Activated naive CD8-positive, alpha-beta T cell treated with anti-CD3 and anti-CD28 coated beads for 36 hours (primary cell): ENCODE results near the gene ZC3H18. TPM values are rescaled to one million over a fixed set of nuclear protein-coding genes. Genes with fewer than 3 reads are reported as not detected.
A peak's percentile ranks its signal among the peaks of the same experiment; 100 is the strongest.

Experiments
- DNase-seq: peaks from one replicate; pipeline ENCODE4 v3.0.0; 2021
- H3K27ac Mint-ChIP-seq: one replicate; pipeline ENCODE4 v1.8.0; 2022; ENCODE audit warnings: mild to moderate bottlenecking, moderate library complexity, mixed read lengths
- H3K27me3 Mint-ChIP-seq: one replicate; pipeline ENCODE4 v1.8.0; 2022; ENCODE audit warnings: mild to moderate bottlenecking, mixed read lengths
- H3K36me3 Mint-ChIP-seq: one replicate; pipeline ENCODE4 v1.8.0; 2021; ENCODE audit warnings: mild to moderate bottlenecking, mixed read lengths
- H3K4me1 Mint-ChIP-seq: one replicate; pipeline ENCODE4 v1.8.0; 2021; ENCODE audit warnings: mixed read lengths
- H3K4me3 Mint-ChIP-seq: one replicate; pipeline ENCODE4 v1.8.0; 2022; ENCODE audit warnings: mild to moderate bottlenecking, moderate library complexity, mixed read lengths
- H3K9me3 Mint-ChIP-seq: one replicate; pipeline ENCODE4 v1.8.0; 2022; ENCODE audit warnings: mixed read lengths
- total RNA-seq, 2 experiments: library from RNA; stranded (reverse); gene quantifications; one replicate each; pipeline ENCODE4 v1.2.3, GENCODE V29; 2021

ZC3H18 gene
- total RNA-seq, 2 experiments from 2014 or later: 84.3 to 86.8 TPM

- H3K9me3 Mint-ChIP-seq: no peaks in the 10 kb centered on the region
- H3K4me3 Mint-ChIP-seq: no peak overlapping the region
- DNase-seq: no peak
- H3K27ac Mint-ChIP-seq: no peak overlapping the region
- no peaks in the 10 kb centered on the region for H3K36me3 Mint-ChIP-seq
- peaks cover 3% of the 10 kb centered on the region for H3K4me1 Mint-ChIP-seq
- H3K27me3 Mint-ChIP-seq: no peaks in the 10 kb centered on the region
Measured at GRCh38 chr16:88530051-88530857, 39.9 kb upstream of the ZC3H18 start.

GRCh38 chr16:88530858-88531203, 39.4 kb upstream of the ZC3H18 start:
- H3K27ac Mint-ChIP-seq: no peak overlapping the region
- no peak for DNase-seq

GRCh38 chr16:88531346-88531745, 38.9 kb upstream of the ZC3H18 start:
- no peaks in the 10 kb centered on the region for H3K9me3 Mint-ChIP-seq
- peaks cover 9% of the 10 kb centered on the region for H3K4me1 Mint-ChIP-seq
- H3K27me3 Mint-ChIP-seq: no peaks in the 10 kb centered on the region
- no peak for DNase-seq
- no peak overlapping the region for H3K4me3 Mint-ChIP-seq
- H3K36me3 Mint-ChIP-seq: peaks cover 3% of the 10 kb centered on the region
- H3K27ac Mint-ChIP-seq: no peak overlapping the region

More at GRCh38 chr16:88530858-88531203, 39.4 kb upstream of the ZC3H18 start:
- Mint-ChIP-seq H3K4me3 (no peak overlapping the region), H3K4me1 (peaks cover 7% of the 10 kb centered on the region), H3K27me3 (no peaks in the 10 kb centered on the region), H3K36me3 (peaks cover under 1% of the 10 kb centered on the region), H3K9me3 (no peaks in the 10 kb centered on the region)

GRCh38 chr16:88531931-88532433, 38.2 kb upstream of the ZC3H18 start:
- H3K27ac Mint-ChIP-seq: no peak overlapping the region

GRCh38 chr16:88532434-88533241, 37.6 kb upstream of the ZC3H18 start:
- H3K27ac Mint-ChIP-seq: no peak overlapping the region
- no peaks in the 10 kb centered on the region for H3K9me3 Mint-ChIP-seq
- peaks cover 9% of the 10 kb centered on the region for H3K4me1 Mint-ChIP-seq
- no peak for DNase-seq
- no peak overlapping the region for H3K4me3 Mint-ChIP-seq
- H3K27me3 Mint-ChIP-seq: no peaks in the 10 kb centered on the region
- peaks cover 3% of the 10 kb centered on the region for H3K36me3 Mint-ChIP-seq

More at GRCh38 chr16:88531931-88532433, 38.2 kb upstream of the ZC3H18 start:
- H3K27me3 Mint-ChIP-seq: no peaks in the 10 kb centered on the region
- H3K9me3 Mint-ChIP-seq: no peaks in the 10 kb centered on the region
- DNase-seq: no peak
- H3K4me1 Mint-ChIP-seq: peaks cover 9% of the 10 kb centered on the region
- H3K4me3 Mint-ChIP-seq: no peak overlapping the region
- H3K36me3 Mint-ChIP-seq: peaks cover 3% of the 10 kb centered on the region

- no peak for DNase-seq
- no peak overlapping the region for H3K27ac Mint-ChIP-seq
- H3K4me1 Mint-ChIP-seq: peaks cover 9% of the 10 kb centered on the region
- no peaks in the 10 kb centered on the region for H3K27me3 Mint-ChIP-seq
- peaks cover 3% of the 10 kb centered on the region for H3K36me3 Mint-ChIP-seq
- H3K9me3 Mint-ChIP-seq: no peaks in the 10 kb centered on the region
- H3K4me3 Mint-ChIP-seq: no peak overlapping the region
Measured at GRCh38 chr16:88533381-88533917, 36.8 kb upstream of the ZC3H18 start.

GRCh38 chr16:88533932-88534637, 36.1 kb upstream of the ZC3H18 start:
- Mint-ChIP-seq H3K27ac (no peak overlapping the region), H3K9me3 (no peaks in the 10 kb centered on the region), H3K4me3 (no peak overlapping the region), H3K4me1 (peaks cover 9% of the 10 kb centered on the region), H3K27me3 (no peaks in the 10 kb centered on the region), H3K36me3 (peaks cover 3% of the 10 kb centered on the region)
- DNase-seq: peak; percentile 85

- Mint-ChIP-seq H3K9me3 (no peaks in the 10 kb centered on the region), H3K27me3 (peaks cover 2% of the 10 kb centered on the region), H3K4me1 (peaks cover 9% of the 10 kb centered on the region), H3K36me3 (peaks cover 3% of the 10 kb centered on the region), H3K4me3 (peak overlapping the region; percentile 80), H3K27ac (peak overlapping the region; percentile 79)
- DNase-seq: peak; percentile 42
Measured at GRCh38 chr16:88534638-88535190, 35.5 kb upstream of the ZC3H18 start.

- H3K36me3 Mint-ChIP-seq: peaks cover 3% of the 10 kb centered on the region
- peak overlapping the region; percentile 34 for H3K27ac Mint-ChIP-seq
- H3K4me1 Mint-ChIP-seq: peaks cover 9% of the 10 kb centered on the region
- peaks cover 6% of the 10 kb centered on the region for H3K27me3 Mint-ChIP-seq
- H3K4me3 Mint-ChIP-seq: peak overlapping the region; percentile 80
- DNase-seq: no peak
- no peaks in the 10 kb centered on the region for H3K9me3 Mint-ChIP-seq
Measured at GRCh38 chr16:88535191-88535856, 34.9 kb upstream of the ZC3H18 start.

- Mint-ChIP-seq H3K4me3 (peak overlapping the region; percentile 80), H3K27ac (peak overlapping the region; percentile 34), H3K27me3 (peaks cover 6% of the 10 kb centered on the region), H3K4me1 (peaks cover 9% of the 10 kb centered on the region), H3K36me3 (peaks cover 3% of the 10 kb centered on the region), H3K9me3 (no peaks in the 10 kb centered on the region)
- no peak for DNase-seq
Measured at GRCh38 chr16:88535857-88536222, 34.4 kb upstream of the ZC3H18 start.

- Mint-ChIP-seq H3K27me3 (peaks cover 6% of the 10 kb centered on the region), H3K4me1 (peaks cover 9% of the 10 kb centered on the region), H3K9me3 (no peaks in the 10 kb centered on the region), H3K27ac (no peak overlapping the region), H3K36me3 (peaks cover 3% of the 10 kb centered on the region), H3K4me3 (no peak overlapping the region)
- DNase-seq: no peak
Measured at GRCh38 chr16:88536510-88536909, 33.7 kb upstream of the ZC3H18 start.

GRCh38 chr16:88536971-88537751, 33.0 kb upstream of the ZC3H18 start:
- H3K4me1 Mint-ChIP-seq: peaks cover 9% of the 10 kb centered on the region
- H3K27me3 Mint-ChIP-seq: peaks cover 6% of the 10 kb centered on the region
- H3K27ac Mint-ChIP-seq: no peak overlapping the region
- no peaks in the 10 kb centered on the region for H3K9me3 Mint-ChIP-seq
- H3K4me3 Mint-ChIP-seq: no peak overlapping the region
- DNase-seq: no peak
- peaks cover 3% of the 10 kb centered on the region for H3K36me3 Mint-ChIP-seq

GRCh38 chr16:88537859-88538258, 32.3 kb upstream of the ZC3H18 start:
- H3K36me3 Mint-ChIP-seq: peaks cover 3% of the 10 kb centered on the region
- peaks cover under 1% of the 10 kb centered on the region for H3K9me3 Mint-ChIP-seq

More at GRCh38 chr16:88537859-88538258, 32.3 kb upstream of the ZC3H18 start:
- Mint-ChIP-seq H3K4me1 (peaks cover 9% of the 10 kb centered on the region), H3K27me3 (peaks cover 6% of the 10 kb centered on the region), H3K27ac (peak overlapping the region; percentile 12), H3K4me3 (no peak overlapping the region)
- DNase-seq: no peak
